Non-pigmented ciliary epithelial cell (primary cell): ENCODE data around the gene GLIPR1.
"Not testable (repeated sequence)": the region's sequence is repeated elsewhere in the genome, so short reads cannot be mapped to it uniquely, and the experiment has no call there.

Experiments
- DNase-seq: peaks from one replicate; pipeline ENCODE4 v3.0.0-alpha.2; 2010; ENCODE audit warnings: low read depth

Gene GLIPR1

GRCh38 chr12:75480469-75480949 is at the start of gene GLIPR1:
Gene GLIPR1 (plus strand): TSS chr12:75480755. CDS start chr12:75480881, 126 bp downstream.
- DNase-seq: peak; percentile 97

- DNase-seq: no peak
Measured at GRCh38 chr12:75432924-75433323, 47.6 kb upstream of the GLIPR1 start.

GRCh38 chr12:75437564-75437963 is 43.0 kb upstream of the GLIPR1 start:
- DNase-seq: no peak

GRCh38 chr12:75438059-75438754 is 42.3 kb upstream of the GLIPR1 start:
- DNase-seq: no peak

- DNase-seq: no peak
Measured at GRCh38 chr12:75439048-75439447, 41.5 kb upstream of the GLIPR1 start.

GRCh38 chr12:75439930-75440329 is 40.6 kb upstream of the GLIPR1 start:
- DNase-seq: no peak

- not testable (repeated sequence) for DNase-seq
Measured at GRCh38 chr12:75441687-75442449, 38.7 kb upstream of the GLIPR1 start.

- not testable (repeated sequence) for DNase-seq
Measured at GRCh38 chr12:75442454-75442853, 38.1 kb upstream of the GLIPR1 start.

GRCh38 chr12:75443709-75444108 is 36.8 kb upstream of the GLIPR1 start:
- no peak for DNase-seq

GRCh38 chr12:75444429-75445136 is 36.0 kb upstream of the GLIPR1 start:
- DNase-seq: peak; percentile 36

- DNase-seq: not testable (repeated sequence)
Measured at GRCh38 chr12:75445137-75445507, 35.4 kb upstream of the GLIPR1 start.

- peak; percentile 32 for DNase-seq
Measured at GRCh38 chr12:75446857-75447256, 33.7 kb upstream of the GLIPR1 start.

- DNase-seq: no peak
Measured at GRCh38 chr12:75447691-75448393, 32.7 kb upstream of the GLIPR1 start.

- peak; percentile 38 for DNase-seq
Measured at GRCh38 chr12:75452675-75453330, 27.8 kb upstream of the GLIPR1 start.

GRCh38 chr12:75455839-75456238 is 24.7 kb upstream of the GLIPR1 start:
- no peak for DNase-seq

- no peak for DNase-seq
Measured at GRCh38 chr12:75457191-75457590, 23.4 kb upstream of the GLIPR1 start.

GRCh38 chr12:75457866-75458265 is 22.7 kb upstream of the GLIPR1 start:
- DNase-seq: not testable (repeated sequence)

- DNase-seq: no peak
Measured at GRCh38 chr12:75459755-75460154, 20.8 kb upstream of the GLIPR1 start.

- DNase-seq: no peak
Measured at GRCh38 chr12:75460204-75460603, 20.4 kb upstream of the GLIPR1 start.

GRCh38 chr12:75471902-75472890 is 8.4 kb upstream of the GLIPR1 start:
- DNase-seq: no peak
